Loucy (cell line): ENCODE results near the gene LRRC42.

Experiments
- H2AFZ ChIP-seq: fragments of 200-600 bp; sonication (generic); 2 replicates; pipeline ENCODE4 v1.6.0; 2016; ENCODE audit warnings: antibody characterized with exemption, mild to moderate bottlenecking, low read length, moderate library complexity
- H3F3A ChIP-seq: fragments of 200-600 bp; 2 replicates; pipeline ENCODE4 v1.6.0; 2016; ENCODE audit warnings: antibody characterized with exemption, low read depth, mild to moderate bottlenecking
- H3K27me3 ChIP-seq: fragments of 200-600 bp; sonication (generic); 2 replicates; pipeline ENCODE4 v1.6.1; 2014; ENCODE audit warnings: low read length, mild to moderate bottlenecking; ENCODE audit not compliant: insufficient read depth, poor library complexity, severe bottlenecking
- H3K36me3 ChIP-seq: fragments of 200-600 bp; sonication (generic); 2 replicates; pipeline ENCODE4 v1.6.1; 2016; ENCODE audit warnings: low read length; ENCODE audit not compliant: insufficient read depth
- H3K4me1 ChIP-seq: fragments of 200-600 bp; sonication (generic); 2 replicates; pipeline ENCODE4 v1.5.1; 2014; ENCODE audit warnings: low read length, mild to moderate bottlenecking; ENCODE audit not compliant: insufficient read depth, poor library complexity, severe bottlenecking
- H3K4me2 ChIP-seq: fragments of 200-600 bp; sonication (generic); 2 replicates; pipeline ENCODE4 v1.6.0; 2014; ENCODE audit warnings: antibody characterized with exemption, low read length, low read depth, mild to moderate bottlenecking; ENCODE audit not compliant: poor library complexity, severe bottlenecking
- H3K4me3 ChIP-seq: fragments of 200-600 bp; sonication (generic); 2 replicates; pipeline ENCODE4 v1.5.1; 2014; ENCODE audit warnings: low read length, mild to moderate bottlenecking, mixed read lengths; ENCODE audit not compliant: poor library complexity, severe bottlenecking
- H3K79me2 ChIP-seq: fragments of 200-600 bp; sonication (generic); 2 replicates; pipeline ENCODE4 v1.6.1; 2014; ENCODE audit warnings: low read length; ENCODE audit not compliant: insufficient read depth
- H3K9ac ChIP-seq: fragments of 200-600 bp; sonication (generic); 2 replicates; pipeline ENCODE4 v1.6.0; 2014; ENCODE audit warnings: mild to moderate bottlenecking, low read depth, low read length, moderate library complexity; ENCODE audit not compliant: poor library complexity, severe bottlenecking
- H3K9me2 ChIP-seq: fragments of 200-600 bp; sonication (generic); replicated peaks from 2 replicates; pipeline ENCODE4 v1.6.1; 2016; ENCODE audit warnings: low read depth, low read length, mixed read lengths
- H3K9me3 ChIP-seq: fragments of 200-600 bp; sonication (generic); 2 replicates; pipeline ENCODE4 v1.6.1; 2014; ENCODE audit warnings: mild to moderate bottlenecking, antibody characterized with exemption, low read length, low read depth; ENCODE audit not compliant: insufficient read depth
- H4K20me1 ChIP-seq: fragments of 200-600 bp; sonication (generic); 2 replicates; pipeline ENCODE4 v1.6.0; 2014; ENCODE audit warnings: antibody characterized with exemption, low read length, mild to moderate bottlenecking; ENCODE audit not compliant: insufficient read depth, poor library complexity, severe bottlenecking
- CTCF ChIP-seq: fragments of 200-600 bp; sonication (generic); conservative IDR thresholded peaks from 2 replicates; pipeline ENCODE4 v1.5.1; 2014; ENCODE audit warnings: mild to moderate bottlenecking, antibody characterized with exemption, low read length
- EZH2phosphoT487 ChIP-seq: fragments of 200-600 bp; IDR thresholded peaks from 2 replicates; pipeline ENCODE4 v1.6.1; 2018; ENCODE audit warnings: antibody characterized with exemption, mild to moderate bottlenecking, moderate library complexity, borderline replicate concordance

Gene LRRC42

GRCh38 chr1:53956308-53957168, 10.4 kb downstream of the LRRC42 start:
- Histone ChIP-seq H3K9ac (peak overlapping the region; percentile 11), H3K27me3 (no peaks in the 10 kb centered on the region), H3K9me3 (no peaks in the 10 kb centered on the region), H3F3A (no peaks in the 10 kb centered on the region), H3K4me3 (no peak overlapping the region), H3K36me3 (peaks cover 34% of the 10 kb centered on the region; the same call in 1 of the 2 replicates), H3K4me1 (peaks cover 25% of the 10 kb centered on the region), H2AFZ (no peak overlapping the region), H4K20me1 (no peaks in the 10 kb centered on the region), H3K4me2 (peak overlapping the region; percentile 38), H3K79me2 (peaks cover 12% of the 10 kb centered on the region; the same call in 1 of the 2 replicates), H3K9me2 (no peaks in the 10 kb centered on the region)
- TF ChIP-seq EZH2phosphoT487 (no peak), CTCF (no peak)

- Histone ChIP-seq H3F3A (no peaks in the 10 kb centered on the region), H3K79me2 (peaks cover 6% of the 10 kb centered on the region; the same call in 1 of the 2 replicates), H3K27me3 (no peaks in the 10 kb centered on the region), H3K4me1 (peaks cover 23% of the 10 kb centered on the region), H3K9ac (peak overlapping the region; percentile 11), H4K20me1 (no peaks in the 10 kb centered on the region), H3K9me3 (no peaks in the 10 kb centered on the region), H3K36me3 (peaks cover 36% of the 10 kb centered on the region; the same call in 1 of the 2 replicates), H2AFZ (no peak overlapping the region), H3K4me2 (peak overlapping the region; percentile 38), H3K4me3 (no peak overlapping the region), H3K9me2 (no peaks in the 10 kb centered on the region)
- TF ChIP-seq CTCF = no peak
- TF ChIP-seq EZH2phosphoT487 = no peak
Observed at GRCh38 chr1:53957194-53957818, 11.2 kb downstream of the LRRC42 start.

- H3K79me2 ChIP-seq = peaks cover 4% of the 10 kb centered on the region; the same call in 1 of the 2 replicates
- TF ChIP-seq CTCF (peak; percentile 79), EZH2phosphoT487 (no peak)
- peaks cover 47% of the 10 kb centered on the region; the same call in 1 of the 2 replicates for H3K36me3 ChIP-seq
Observed at GRCh38 chr1:53959664-53960250, 13.6 kb downstream of the LRRC42 start.

More at GRCh38 chr1:53959664-53960250, 13.6 kb downstream of the LRRC42 start:
- Histone ChIP-seq H3K4me2 (no peak overlapping the region), H3K4me1 (peaks cover 16% of the 10 kb centered on the region), H2AFZ (no peak overlapping the region), H3K9ac (no peak overlapping the region), H3F3A (no peaks in the 10 kb centered on the region), H3K4me3 (no peak overlapping the region), H3K27me3 (no peaks in the 10 kb centered on the region), H3K9me2 (no peaks in the 10 kb centered on the region), H4K20me1 (no peaks in the 10 kb centered on the region), H3K9me3 (no peaks in the 10 kb centered on the region)
